Kidney (tissue), 14 donors: ENCODE results near the gene AMPH. TPM values are rescaled to one million over a fixed set of nuclear protein-coding genes. Genes with fewer than 3 reads are reported as not detected.

Experiments
- DNase-seq, 5 donors: peaks; one replicate each; pipeline ENCODE4 v3.0.0-alpha.2; 2013 to 2020
- FAIRE-seq: peaks from 2 replicates; lab custom pipeline; 2012; peaks lifted over from hg19 to GRCh38; lab: Jason Lieb, UNC
- H3K27ac ChIP-seq, 2 donors: one replicate each; pipeline ENCODE4 v1.7.0; 2013; ENCODE audit warnings: low read depth in 2 of 2, low read length in 2 of 2, inconsistent platforms in 1 of 2
- H3K27me3 ChIP-seq: one replicate; pipeline ENCODE4 v1.7.1; 2013; ENCODE audit warnings: low read length, inconsistent platforms; ENCODE audit not compliant: control insufficient read depth, insufficient read depth
- H3K36me3 ChIP-seq, 3 donors: one replicate each; pipeline versions ENCODE4 v1.7.0 to v1.7.1; 2013; ENCODE audit warnings: low read length in 3 of 3, control low read depth in 1 of 3, inconsistent platforms in 1 of 3; ENCODE audit not compliant: insufficient read depth in 3 of 3, control insufficient read depth in 2 of 3
- H3K4me1 ChIP-seq, 3 donors: one replicate each; pipeline versions ENCODE4 v1.7.0 to v1.7.1; 2013; ENCODE audit warnings: low read length in 3 of 3, inconsistent platforms in 1 of 3, low read depth in 1 of 3; ENCODE audit not compliant: control insufficient read depth in 2 of 3, insufficient read depth in 2 of 3
- H3K4me3 ChIP-seq, 3 donors: one replicate each; pipeline versions ENCODE4 v1.7.0 to v1.8.1; 2013; ENCODE audit warnings: low read length in 3 of 3, control low read depth in 1 of 3, inconsistent platforms in 1 of 3
- H3K9ac ChIP-seq, 3 donors: one replicate each; pipeline versions ENCODE4 v1.7.0 to v1.7.1; 2013; ENCODE audit warnings: low read length in 3 of 3, control low read depth in 1 of 3, inconsistent platforms in 1 of 3
- H3K9me3 ChIP-seq, 3 donors: one replicate each; pipeline versions ENCODE4 v1.7.0 to v1.7.1; 2013; ENCODE audit warnings: low read length in 3 of 3, control low read depth in 1 of 3, inconsistent platforms in 1 of 3; ENCODE audit not compliant: control insufficient read depth in 2 of 3, insufficient read depth in 1 of 3
- CTCF ChIP-seq: IDR thresholded peaks from 3 replicates; pipeline ENCODE4 v1.5.1; 2012; ENCODE audit warnings: mild to moderate bottlenecking, moderate library complexity, borderline replicate concordance; ENCODE audit not compliant: insufficient read depth; ENCODE audit errors: extremely low read depth
- intact Hi-C: fragments of 100-400 bp; cut with DNase I; formaldehyde crosslinking; loops from one replicate; pipeline ENCODE4 v1.11.1; 2022
- polyA plus RNA-seq: library from polyadenylated mRNA; stranded (reverse); fragments of 350-450 nt; fragmentation: Illumina TruSeq; extraction: RNeasy Lipid Tissue Mini Kit (QIAGEN cat#74804); gene quantifications from one replicate; pipeline ENCODE4 v1.2.3, GENCODE V29; 2014; ENCODE audit warnings: low read depth, low replicate concordance; ENCODE audit not compliant: insufficient read depth
- total RNA-seq: library from RNA; stranded (reverse); fragmentation: NEBNext Ultra II Directional; extraction: Animal tissue kit (Norgen Biotek cat#: 25700); gene quantifications from one replicate; pipeline ENCODE4 v1.2.1, GENCODE V29; 2021
- donor health status: control.
- donor health status: control.
- donor health status: control.
- donor health status: control.
- donor health status: control.
- donor health status: DM: yes; HTN: yes; CAD: no.
- donor health status: Normal renal cell carcinoma (clear cell type).

The AMPH gene
- total and polyA plus RNA-seq, 2 donors from 2014 or later: 1.2 to 1.4 TPM

DNA sequence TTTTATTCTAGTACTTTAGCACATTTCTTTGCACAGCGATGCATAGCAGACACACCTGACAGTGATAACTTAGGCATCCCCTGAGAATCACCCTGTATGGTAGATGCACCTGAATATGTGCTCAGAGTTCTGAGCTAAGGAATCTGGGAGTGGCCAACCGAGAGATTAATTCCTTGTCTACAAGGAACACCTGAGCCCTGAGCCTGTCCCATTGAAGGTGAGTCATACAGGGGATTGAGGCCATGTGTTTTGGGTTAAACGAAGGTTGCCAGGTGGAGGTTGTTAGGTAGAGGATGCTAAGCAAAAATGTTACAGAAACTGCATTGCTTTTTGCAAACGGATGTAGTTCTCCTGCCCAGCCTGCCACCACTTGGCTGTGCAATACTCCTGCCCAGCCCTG lies 128.9 kb downstream of the AMPH start:
- DNase-seq (no peak), FAIRE-seq (no peak)
- H3K27me3 ChIP-seq: no peaks in the 10 kb centered on the region
- no peaks in the 10 kb centered on the region for H3K4me1 ChIP-seq
- H3K9me3 ChIP-seq: no peaks in the 10 kb centered on the region
- no peak overlapping the region for H3K9ac ChIP-seq
- no peak for TF ChIP-seq CTCF
- H3K4me3 ChIP-seq: no peak overlapping the region
- no peaks in the 10 kb centered on the region for H3K36me3 ChIP-seq
- intact Hi-C loops: no loop called here
- no peak overlapping the region for H3K27ac ChIP-seq

DNA sequence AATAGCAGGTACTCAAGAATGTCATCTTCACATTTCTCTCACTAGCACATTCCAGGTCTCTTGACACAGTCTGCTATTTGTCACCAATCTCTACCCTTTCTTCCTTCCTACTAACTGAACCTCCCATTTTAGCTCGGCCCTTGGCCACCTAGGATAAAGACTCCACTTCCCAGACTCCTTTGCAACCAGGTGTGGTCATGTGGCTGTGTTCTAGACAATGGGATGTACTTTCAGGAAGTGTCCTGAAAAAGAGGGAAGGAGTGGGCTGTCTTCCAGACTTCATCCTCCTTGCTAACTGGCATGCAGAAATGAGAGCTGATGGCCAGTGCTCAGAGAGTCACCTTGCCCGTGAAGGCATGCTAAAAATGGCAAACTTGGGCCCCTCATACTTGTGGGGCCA lies 139.2 kb downstream of the AMPH start:
- no peaks in the 10 kb centered on the region for H3K27me3 ChIP-seq
- DNase-seq (no peak), FAIRE-seq (no peak)
- H3K9me3 ChIP-seq: no peaks in the 10 kb centered on the region
- H3K36me3 ChIP-seq: no peaks in the 10 kb centered on the region
- no peaks in the 10 kb centered on the region for H3K4me1 ChIP-seq
- H3K27ac ChIP-seq: no peak overlapping the region
- intact Hi-C loops: no loop called here
- no peak overlapping the region for H3K9ac ChIP-seq
- H3K4me3 ChIP-seq: no peak overlapping the region
- TF ChIP-seq CTCF: no peak

- Histone ChIP-seq H3K27me3 (no peaks in the 10 kb centered on the region), H3K36me3 (no peaks in the 10 kb centered on the region), H3K4me1 (no peaks in the 10 kb centered on the region), H3K27ac (no peak overlapping the region), H3K9me3 (peaks cover 0 to 6% (median 0%) of the 10 kb centered on the region in 3 donors), H3K9ac (no peak overlapping the region), H3K4me3 (no peak overlapping the region)
- intact Hi-C loops: no loop called here
- FAIRE-seq (no peak), DNase-seq (no peak)
- no peak for TF ChIP-seq CTCF
Measured at GRCh38 chr7:38482521-38482920, 148.7 kb downstream of the AMPH start.

DNA sequence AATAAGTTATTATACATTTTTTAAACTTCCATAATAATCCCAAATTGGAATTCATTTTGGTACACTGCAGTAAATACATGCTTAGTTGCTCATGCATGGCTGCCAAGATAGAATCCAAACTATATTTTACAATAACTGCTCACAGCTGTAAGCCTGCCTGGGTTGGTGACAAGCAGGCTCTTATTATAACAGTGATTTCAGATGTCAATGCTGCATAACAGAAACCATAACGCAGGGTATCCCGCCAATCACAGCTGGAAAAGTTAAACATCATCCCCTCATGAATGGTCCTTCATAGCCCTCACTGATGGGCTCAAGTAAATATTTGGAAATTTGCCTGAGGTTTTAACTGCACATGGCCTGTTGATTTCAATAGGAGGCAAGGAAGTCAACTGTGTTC lies 149.8 kb downstream of the AMPH start:
- Histone ChIP-seq H3K36me3 (no peaks in the 10 kb centered on the region), H3K27ac (no peak overlapping the region), H3K9me3 (peaks cover 0 to 6% (median 0%) of the 10 kb centered on the region in 3 donors), H3K9ac (no peak overlapping the region), H3K27me3 (no peaks in the 10 kb centered on the region), H3K4me1 (no peaks in the 10 kb centered on the region), H3K4me3 (no peak overlapping the region)
- no peak for FAIRE-seq
- TF ChIP-seq CTCF: no peak
- intact Hi-C loops: no loop called here
- no peak for DNase-seq
